ENCODE results near the gene KCNQ1. TPM values are rescaled to one million over a fixed set of nuclear protein-coding genes. Genes with fewer than 3 reads are reported as not detected.
"Not testable (repeated sequence)": the region's sequence is repeated elsewhere in the genome, so short reads cannot be mapped to it uniquely, and the experiment has no call there.

Gene KCNQ1
- total RNA-seq, 1 donor from 2014 or later: 6.4 TPM

DNA sequence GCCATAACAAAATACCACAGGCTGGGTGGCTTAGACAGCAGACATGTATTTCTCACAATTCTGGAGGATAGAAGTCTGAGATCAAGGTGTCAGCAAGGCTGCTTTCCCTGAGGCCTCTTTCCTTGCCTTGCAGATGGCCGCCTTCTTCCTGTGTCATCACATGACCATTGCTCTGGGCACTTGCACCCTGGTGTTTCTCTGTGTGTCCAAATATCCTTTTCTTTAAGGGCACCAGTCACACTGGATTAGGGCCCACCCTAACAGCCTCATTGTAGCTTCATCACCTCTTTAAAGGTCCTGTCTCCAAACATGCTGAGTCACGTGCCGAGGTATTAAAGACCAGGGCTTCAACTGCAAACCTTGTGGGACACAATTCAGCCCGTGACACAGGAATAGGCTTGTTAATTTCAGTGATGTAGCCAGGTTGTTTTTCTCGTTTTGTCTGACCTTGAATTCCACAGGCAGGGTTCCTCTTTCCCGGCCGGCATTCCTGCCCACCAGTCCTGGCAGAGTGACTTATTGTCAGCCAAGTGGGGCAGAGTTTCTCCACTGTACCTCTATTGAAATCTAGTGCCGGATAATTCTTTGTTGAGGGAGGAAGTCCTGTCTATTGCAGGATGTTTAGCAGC lies 154.9 kb downstream of the KCNQ1 start:
- Mint-ChIP-seq H3K27me3 (no peaks in the 10 kb centered on the region), H3K4me1 (no peaks in the 10 kb centered on the region), H3K9me3 (no peaks in the 10 kb centered on the region), H3K4me3 (no peak overlapping the region), H3K36me3 (ENCODE audit: low read depth) (peaks cover 3% of the 10 kb centered on the region), H3K27ac (no peak overlapping the region)
- no peak for DNase-seq
- intact Hi-C loops (cut with micrococcal nuclease): no loop called here

GRCh38 chr11:2609345-2609744 lies 164.5 kb downstream of the KCNQ1 start:
- no peak overlapping the region for H3K4me3 Mint-ChIP-seq
- no peaks in the 10 kb centered on the region for H3K9me3 Mint-ChIP-seq
- no peak for DNase-seq
- intact Hi-C loops (cut with micrococcal nuclease): no loop called here
- H3K4me1 Mint-ChIP-seq: no peaks in the 10 kb centered on the region
- no peak overlapping the region for H3K27ac Mint-ChIP-seq
- no peaks in the 10 kb centered on the region for H3K36me3 Mint-ChIP-seq (ENCODE audit: low read depth)
- peaks cover 1% of the 10 kb centered on the region for H3K27me3 Mint-ChIP-seq

GRCh38 chr11:2612884-2613571 lies 168.2 kb downstream of the KCNQ1 start:
- peaks cover 3% of the 10 kb centered on the region for H3K9me3 Mint-ChIP-seq
- H3K4me3 Mint-ChIP-seq: no peak overlapping the region
- H3K4me1 Mint-ChIP-seq: no peaks in the 10 kb centered on the region
- no peak for DNase-seq
- intact Hi-C loops (cut with micrococcal nuclease): no loop called here
- H3K27ac Mint-ChIP-seq: no peak overlapping the region
- H3K36me3 Mint-ChIP-seq (ENCODE audit: low read depth): no peaks in the 10 kb centered on the region
- H3K27me3 Mint-ChIP-seq: peaks cover 3% of the 10 kb centered on the region

DNA sequence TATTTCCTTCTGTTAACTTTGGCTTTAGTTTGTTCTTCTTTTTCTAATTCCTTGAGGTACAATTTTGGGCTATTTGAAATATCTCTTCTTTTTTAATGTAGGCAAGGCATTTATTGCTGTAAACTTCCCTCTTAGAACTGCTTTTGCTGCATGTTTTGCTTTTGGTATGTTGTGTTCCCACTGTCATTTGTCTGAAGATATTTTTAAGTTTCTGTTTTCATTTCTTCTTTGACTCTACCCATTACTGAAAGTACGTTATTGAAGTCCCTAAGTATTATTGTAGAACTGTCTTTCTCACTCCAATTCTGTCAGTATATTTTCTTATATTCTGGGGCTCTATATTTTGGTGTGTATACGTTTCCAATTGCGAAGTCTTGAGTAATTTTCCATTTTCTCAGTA lies 177.1 kb downstream of the KCNQ1 start:
- intact Hi-C loops (cut with micrococcal nuclease): no loop called here
- H3K4me3 Mint-ChIP-seq: peak overlapping the region; percentile 27
- peaks cover 7% of the 10 kb centered on the region for H3K36me3 Mint-ChIP-seq (ENCODE audit: low read depth)
- peaks cover 18% of the 10 kb centered on the region for H3K9me3 Mint-ChIP-seq
- no peak for DNase-seq
- peaks cover 7% of the 10 kb centered on the region for H3K4me1 Mint-ChIP-seq
- no peak overlapping the region for H3K27ac Mint-ChIP-seq
- no peaks in the 10 kb centered on the region for H3K27me3 Mint-ChIP-seq

- Mint-ChIP-seq H3K27ac (no peak overlapping the region), H3K9me3 (peaks cover 31% of the 10 kb centered on the region), H3K36me3 (ENCODE audit: low read depth) (peaks cover 7% of the 10 kb centered on the region), H3K27me3 (peaks cover 2% of the 10 kb centered on the region), H3K4me1 (peaks cover 7% of the 10 kb centered on the region), H3K4me3 (no peak overlapping the region)
- intact Hi-C loops (cut with micrococcal nuclease): no loop called here
- DNase-seq: no peak
Observed at GRCh38 chr11:2625183-2625582, 180.4 kb downstream of the KCNQ1 start.

DNA sequence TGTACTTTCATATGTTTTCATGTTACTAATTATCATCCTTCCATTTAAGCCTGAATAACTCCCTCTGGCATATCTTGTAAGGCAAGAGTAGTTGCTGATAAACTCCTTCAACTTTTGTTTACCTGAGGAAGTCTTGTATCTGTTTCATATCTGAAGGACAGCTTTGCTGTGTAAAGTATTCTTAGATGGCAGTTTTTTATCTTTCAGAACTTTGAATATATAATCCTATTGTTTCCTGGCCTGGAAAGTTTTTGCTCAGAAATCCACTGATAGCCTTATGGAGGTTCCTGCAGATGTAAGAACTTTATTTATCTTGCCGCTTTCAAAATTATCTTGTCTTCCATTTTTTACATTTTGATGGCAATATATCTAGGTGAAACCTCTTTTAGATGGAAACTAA lies 185.9 kb downstream of the KCNQ1 start:
- Mint-ChIP-seq H3K27me3 (peaks cover 2% of the 10 kb centered on the region), H3K4me3 (no peak overlapping the region), H3K27ac (no peak overlapping the region), H3K36me3 (ENCODE audit: low read depth) (peaks cover 8% of the 10 kb centered on the region), H3K4me1 (no peaks in the 10 kb centered on the region), H3K9me3 (peaks cover 37% of the 10 kb centered on the region)
- intact Hi-C loops (cut with micrococcal nuclease): no loop called here
- DNase-seq: no peak

DNA sequence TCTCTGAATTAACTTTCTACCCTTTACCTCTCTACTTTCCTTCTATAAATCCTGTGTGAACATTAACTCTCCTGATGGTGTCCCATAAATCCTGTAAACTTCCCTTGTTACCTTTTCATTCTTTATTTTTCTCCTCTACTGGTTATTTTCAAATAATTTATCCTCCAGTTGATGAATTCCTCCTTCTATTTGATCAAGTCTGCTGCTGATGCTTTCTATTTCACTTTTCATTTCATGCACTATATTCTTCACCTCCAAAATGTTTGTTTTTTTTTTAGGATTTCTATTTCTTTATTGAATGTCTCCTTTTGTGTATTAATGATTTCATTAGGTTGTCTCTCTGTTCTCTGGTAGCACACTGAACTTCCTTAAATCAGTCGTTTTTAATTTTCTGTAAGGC lies 186.4 kb downstream of the KCNQ1 start:
- H3K9me3 Mint-ChIP-seq: peaks cover 36% of the 10 kb centered on the region
- H3K27me3 Mint-ChIP-seq: peaks cover 2% of the 10 kb centered on the region
- DNase-seq: no peak
- intact Hi-C loops (cut with micrococcal nuclease): no loop called here
- H3K36me3 Mint-ChIP-seq (ENCODE audit: low read depth): peaks cover 8% of the 10 kb centered on the region
- no peaks in the 10 kb centered on the region for H3K4me1 Mint-ChIP-seq
- no peak overlapping the region for H3K4me3 Mint-ChIP-seq
- H3K27ac Mint-ChIP-seq: no peak overlapping the region

DNA sequence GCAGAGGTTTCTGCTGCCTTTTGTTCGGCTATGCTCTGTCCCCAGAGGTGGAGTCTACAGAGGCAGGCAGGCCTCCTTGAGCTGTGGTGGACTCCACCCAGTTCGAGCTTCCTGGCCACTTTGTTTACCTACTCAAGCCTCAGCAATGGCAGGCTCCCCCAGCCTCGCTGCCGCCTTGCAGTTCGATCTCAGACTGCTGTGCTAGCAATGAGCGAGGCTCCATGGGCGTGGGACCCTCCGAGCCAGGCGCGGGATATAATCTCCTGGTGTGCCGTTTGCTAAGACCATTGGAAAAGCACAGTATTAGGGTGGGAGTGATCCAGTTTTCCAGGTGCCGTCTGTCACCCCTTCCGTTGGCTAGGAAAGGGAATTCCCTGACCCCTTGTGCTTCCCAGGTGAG lies 195.0 kb downstream of the KCNQ1 start:
- H3K27me3 Mint-ChIP-seq; H3K4me1 Mint-ChIP-seq; H3K36me3 Mint-ChIP-seq (ENCODE audit: low read depth); intact Hi-C loops (cut with micrococcal nuclease); H3K27ac Mint-ChIP-seq; DNase-seq; H3K4me3 Mint-ChIP-seq: not testable (repeated sequence)
- peaks cover 29% of the 10 kb centered on the region for H3K9me3 Mint-ChIP-seq

GRCh38 chr11:2641623-2642022 lies 196.8 kb downstream of the KCNQ1 start:
- no peak overlapping the region for H3K4me3 Mint-ChIP-seq
- H3K27ac Mint-ChIP-seq: no peak overlapping the region
- no peak for DNase-seq
- H3K27me3 Mint-ChIP-seq: no peaks in the 10 kb centered on the region
- H3K36me3 Mint-ChIP-seq (ENCODE audit: low read depth): no peaks in the 10 kb centered on the region
- peaks cover 29% of the 10 kb centered on the region for H3K9me3 Mint-ChIP-seq
- no peaks in the 10 kb centered on the region for H3K4me1 Mint-ChIP-seq
- intact Hi-C loops (cut with micrococcal nuclease): no loop called here

DNA sequence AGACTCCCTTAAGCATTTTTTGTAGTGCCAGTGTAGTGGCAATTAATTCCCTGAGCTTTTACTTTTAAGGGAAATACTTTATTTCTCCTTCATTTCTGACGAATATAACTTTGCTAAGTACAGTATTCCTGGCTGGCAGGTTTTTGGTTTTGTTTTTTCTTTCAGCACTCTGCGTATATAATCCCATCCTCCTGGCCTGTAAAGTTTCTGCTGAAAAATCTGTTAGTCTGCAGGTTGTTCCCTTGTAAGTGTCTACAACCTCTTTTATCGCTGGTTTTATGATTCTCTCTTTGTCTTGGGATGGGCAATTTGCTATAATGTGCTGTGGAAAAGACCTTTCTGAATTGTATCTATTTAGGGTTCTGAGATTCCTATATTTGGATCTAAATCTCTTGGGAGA lies 198.9 kb downstream of the KCNQ1 start:
- Mint-ChIP-seq H3K36me3 (ENCODE audit: low read depth) (peaks cover 2% of the 10 kb centered on the region), H3K4me1 (no peaks in the 10 kb centered on the region), H3K27ac (no peak overlapping the region), H3K4me3 (no peak overlapping the region), H3K27me3 (no peaks in the 10 kb centered on the region), H3K9me3 (peaks cover 28% of the 10 kb centered on the region)
- intact Hi-C loops (cut with micrococcal nuclease): no loop called here
- no peak for DNase-seq

- Mint-ChIP-seq H3K27me3 (no peaks in the 10 kb centered on the region), H3K27ac (no peak overlapping the region), H3K4me1 (no peaks in the 10 kb centered on the region), H3K4me3 (no peak overlapping the region), H3K36me3 (ENCODE audit: low read depth) (peaks cover 6% of the 10 kb centered on the region), H3K9me3 (peaks cover 39% of the 10 kb centered on the region)
- DNase-seq: no peak
- intact Hi-C loops (cut with micrococcal nuclease): no loop called here
Observed at GRCh38 chr11:2644844-2645778, 200.3 kb downstream of the KCNQ1 start.

- Mint-ChIP-seq H3K4me3 (no peak overlapping the region), H3K4me1 (no peaks in the 10 kb centered on the region), H3K27ac (no peak overlapping the region), H3K9me3 (peaks cover 43% of the 10 kb centered on the region), H3K27me3 (no peaks in the 10 kb centered on the region), H3K36me3 (ENCODE audit: low read depth) (peaks cover 9% of the 10 kb centered on the region)
- intact Hi-C loops (cut with micrococcal nuclease): no loop called here
- DNase-seq: no peak
Observed at GRCh38 chr11:2645779-2646118, 200.9 kb downstream of the KCNQ1 start.

DNA sequence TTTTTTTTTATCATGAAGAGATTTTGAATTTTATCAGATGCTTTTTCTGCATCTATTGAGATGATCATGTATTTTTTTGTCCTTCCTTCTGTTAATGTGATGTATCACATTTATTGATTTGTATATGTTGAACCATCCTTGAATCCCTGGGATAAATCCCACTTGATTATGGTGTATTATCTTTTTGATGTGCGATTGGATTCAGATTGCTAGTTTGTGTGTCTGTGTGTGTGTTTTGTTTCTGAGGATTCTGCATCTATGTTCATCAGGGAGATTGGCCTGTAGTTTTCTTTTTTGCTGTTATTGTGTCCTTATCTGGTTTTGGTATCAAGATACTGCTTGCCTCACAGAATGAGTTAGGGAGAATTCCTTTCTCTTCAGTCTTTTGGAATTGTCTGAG lies 202.4 kb downstream of the KCNQ1 start:
- H3K9me3 Mint-ChIP-seq: peaks cover 38% of the 10 kb centered on the region
- intact Hi-C loops (cut with micrococcal nuclease): no loop called here
- peaks cover 9% of the 10 kb centered on the region for H3K36me3 Mint-ChIP-seq (ENCODE audit: low read depth)
- no peaks in the 10 kb centered on the region for H3K27me3 Mint-ChIP-seq
- no peak overlapping the region for H3K27ac Mint-ChIP-seq
- no peaks in the 10 kb centered on the region for H3K4me1 Mint-ChIP-seq
- H3K4me3 Mint-ChIP-seq: no peak overlapping the region
- DNase-seq: no peak

DNA sequence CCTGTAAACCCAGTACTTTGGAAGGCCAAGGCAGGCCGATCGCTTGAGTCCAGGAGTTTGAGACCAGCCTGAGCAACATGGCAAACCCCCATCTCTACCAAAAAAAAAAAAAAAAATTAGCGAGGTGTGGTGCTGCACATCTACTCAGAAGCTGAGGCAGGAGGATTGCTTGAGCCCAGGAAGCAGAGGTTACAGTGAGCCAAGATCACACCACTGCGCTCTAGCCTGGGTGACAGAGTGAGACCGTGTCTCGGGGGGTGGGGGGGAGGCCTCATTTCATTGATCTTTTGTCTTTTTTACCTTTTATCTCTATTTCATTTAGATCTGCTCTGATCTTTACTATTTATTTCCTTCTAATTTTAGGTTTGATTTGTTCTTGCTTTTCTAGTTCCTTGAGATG lies 203.1 kb downstream of the KCNQ1 start:
- H3K27me3 Mint-ChIP-seq: no peaks in the 10 kb centered on the region
- no peak overlapping the region for H3K4me3 Mint-ChIP-seq
- H3K4me1 Mint-ChIP-seq: no peaks in the 10 kb centered on the region
- no peak overlapping the region for H3K27ac Mint-ChIP-seq
- peaks cover 9% of the 10 kb centered on the region for H3K36me3 Mint-ChIP-seq (ENCODE audit: low read depth)
- peaks cover 33% of the 10 kb centered on the region for H3K9me3 Mint-ChIP-seq
- intact Hi-C loops (cut with micrococcal nuclease): no loop called here
- no peak for DNase-seq
